SK-N-SH (cell line): ENCODE data around the gene SINHCAF. TPM values are rescaled to one million over a fixed set of nuclear protein-coding genes. Genes with fewer than 3 reads are reported as not detected.

Source experiments
- CTCF ChIA-PET: fragments of 300-600, 350-600 bp; formaldehyde crosslinking; extraction: SDS; loops from one replicate; lab custom pipeline; 2021; lab: Yijun Ruan, JAX
- POLR2A ChIA-PET: fragments of 350-600 bp; sonication (Branson Sonifier 250); formaldehyde crosslinking; extraction: SDS; loops from one replicate; lab custom pipeline; 2020; ENCODE audit warnings: antibody characterized with exemption, inconsistent platforms; lab: Yijun Ruan, JAX
- DNase-seq: peaks from one replicate; pipeline ENCODE4 v3.0.0; 2012
- H2AFZ ChIP-seq: fragments of 200-600 bp; sonication (generic); 2 replicates; pipeline ENCODE4 v1.8.1; 2016; ENCODE audit warnings: antibody characterized with exemption, mild to moderate bottlenecking, low read depth
- H3F3A ChIP-seq: fragments of 200-600 bp; sonication (generic); replicated peaks from 2 replicates; pipeline ENCODE3; 2016; ENCODE audit warnings: antibody characterized with exemption, mild to moderate bottlenecking; ENCODE audit not compliant: insufficient read depth
- H3K27ac ChIP-seq, 2 experiments: fragments of 200-500 bp in 1 of 2; fragments of 200-600 bp in 1 of 2; sonication (Bioruptor generic) in 1 of 2; sonication (generic), shearing (Covaris generic) in 1 of 2; 2 replicates each; pipeline versions ENCODE4 v1.5.1 to v1.6.1; 2014 to 2016; ENCODE audit warnings: low read depth in 2 of 2, inconsistent platforms in 1 of 2, low read length in 1 of 2, mild to moderate bottlenecking in 1 of 2, mixed read lengths in 1 of 2
- H3K27me3 ChIP-seq: fragments of 200-600 bp; sonication (generic), shearing (Covaris generic); 2 replicates; pipeline ENCODE4 v1.6.1; 2016; ENCODE audit warnings: mixed run types; ENCODE audit not compliant: insufficient read depth
- H3K36me3 ChIP-seq, 2 experiments: fragments of 200-500 bp in 1 of 2; fragments of 200-600 bp in 1 of 2; sonication (Bioruptor generic) in 1 of 2; sonication (generic) in 1 of 2; replicated peaks in 1 of 2; 2 replicates each; pipeline versions ENCODE3 to v1.5.1; 2014 to 2016; ENCODE audit warnings: low read length in 1 of 2, mild to moderate bottlenecking in 1 of 2; ENCODE audit not compliant: insufficient read depth in 2 of 2, control insufficient read depth in 1 of 2
- H3K4me1 ChIP-seq, 2 experiments: fragments of 200-500 bp in 1 of 2; fragments of 200-600 bp in 1 of 2; sonication (Bioruptor generic) in 1 of 2; sonication (generic), shearing (Covaris generic) in 1 of 2; 2 replicates each; pipeline versions ENCODE4 v1.5.1 to v1.6.1; 2014 to 2016; ENCODE audit warnings: low read depth in 1 of 2, low read length in 1 of 2, mixed run types in 1 of 2; ENCODE audit not compliant: insufficient read depth in 2 of 2, control insufficient read depth in 1 of 2
- H3K4me2 ChIP-seq: fragments of 200-600 bp; sonication (generic), shearing (Covaris generic); 2 replicates; pipeline ENCODE4 v1.6.1; 2017; ENCODE audit warnings: mixed run types
- H3K4me3 ChIP-seq, 2 experiments: fragments of 200-500 bp in 1 of 2; fragments of 200-600 bp in 1 of 2; sonication (Bioruptor generic) in 1 of 2; sonication (generic), shearing (Covaris generic) in 1 of 2; 2 replicates each; pipeline versions ENCODE4 v1.5.1 to v1.8.1; 2014 to 2016; ENCODE audit warnings: low read depth in 2 of 2, inconsistent platforms in 1 of 2, low read length in 1 of 2, mild to moderate bottlenecking in 1 of 2, mixed read lengths in 1 of 2, moderate library complexity in 1 of 2
- H3K79me2 ChIP-seq: fragments of 200-600 bp; sonication (generic); 2 replicates; pipeline ENCODE4 v1.8.1; 2017; ENCODE audit warnings: mild to moderate bottlenecking; ENCODE audit not compliant: insufficient read depth
- H3K9ac ChIP-seq: fragments of 200-600 bp; sonication (generic); 2 replicates; pipeline ENCODE4 v1.6.1; 2017; ENCODE audit warnings: mixed run types
- H3K9me2 ChIP-seq: fragments of 200-600 bp; sonication (generic); 2 replicates; pipeline ENCODE4 v1.6.1; 2017; ENCODE audit warnings: mixed run types
- H3K9me3 ChIP-seq: fragments of 200-600 bp; sonication (generic); 2 replicates; pipeline ENCODE4 v1.6.1; 2017; ENCODE audit warnings: mixed run types, mild to moderate bottlenecking, moderate library complexity
- H4K20me1 ChIP-seq: fragments of 200-600 bp; sonication (generic); 2 replicates; pipeline ENCODE4 v1.6.1; 2017; ENCODE audit warnings: mild to moderate bottlenecking, mixed run types; ENCODE audit not compliant: insufficient read depth
- CHD2 ChIP-seq: fragments of 150-350 bp; IDR thresholded peaks from 2 replicates; pipeline ENCODE4 v1.6.1; 2018; ENCODE audit warnings: low read length; ENCODE audit not compliant: partially characterized antibody
- EP300 ChIP-seq, 2 experiments: IDR thresholded peaks; 2 replicates each; pipeline versions ENCODE4 v1.4.0 to v1.6.1; 2012; ENCODE audit warnings: borderline replicate concordance in 1 of 2, low read depth in 1 of 2, low read length in 1 of 2
- GABPA ChIP-seq: IDR thresholded peaks from 2 replicates; pipeline ENCODE4 v1.4.0; 2012; ENCODE audit warnings: low read depth, mild to moderate bottlenecking
- IRF3 ChIP-seq: fragments of 150-350 bp; IDR thresholded peaks from 2 replicates; pipeline ENCODE4 v1.6.1; 2016; ENCODE audit warnings: mild to moderate bottlenecking, low read depth, low read length
- MEF2A ChIP-seq: IDR thresholded peaks from 2 replicates; pipeline ENCODE4 v1.4.0; 2012; ENCODE audit warnings: low read depth, borderline replicate concordance
- MXI1 ChIP-seq: IDR thresholded peaks from 2 replicates; pipeline ENCODE4 v1.6.1; 2012; ENCODE audit warnings: mild to moderate bottlenecking, low read depth, low read length, improper control_type of control experiment
- NRF1 ChIP-seq: IDR thresholded peaks from 2 replicates; pipeline ENCODE4 v1.6.1; 2012; ENCODE audit warnings: low read depth, mild to moderate bottlenecking, low read length
- RAD21 ChIP-seq: IDR thresholded peaks from 2 replicates; pipeline ENCODE4 v1.6.1; 2012; ENCODE audit warnings: mild to moderate bottlenecking, low read length
- RXRA ChIP-seq: IDR thresholded peaks from 2 replicates; pipeline ENCODE4 v1.4.0; 2012; ENCODE audit warnings: low read depth, mild to moderate bottlenecking, borderline replicate concordance
- SIN3A ChIP-seq: IDR thresholded peaks from 2 replicates; pipeline ENCODE4 v1.6.1; 2012; ENCODE audit warnings: low read depth, mild to moderate bottlenecking, low read length, moderate library complexity, borderline replicate concordance
- SMC3 ChIP-seq: IDR thresholded peaks from 2 replicates; pipeline ENCODE4 v1.6.1; 2012; ENCODE audit warnings: low read depth, low read length, improper control_type of control experiment
- TEAD4 ChIP-seq: IDR thresholded peaks from 2 replicates; pipeline ENCODE4 v1.4.0; 2012; ENCODE audit warnings: mild to moderate bottlenecking, borderline replicate concordance; ENCODE audit not compliant: insufficient read depth
- YY1 ChIP-seq: IDR thresholded peaks from 2 replicates; pipeline ENCODE4 v1.4.0; 2012; ENCODE audit warnings: low read depth, mild to moderate bottlenecking
- WGBS: methylation state at CpG from one replicate; pipeline ENCODE4 v1.1.6; 2017; ENCODE audit warnings: low lambda C conversion rate; 5-methylcytosine and 5-hydroxymethylcytosine counted together
- polyA plus RNA-seq, 3 experiments: library from polyadenylated mRNA; depleted of rRNA; stranded (reverse); fragments of >200 nt; gene quantifications; 2 replicates each; pipeline ENCODE4 v1.2.3, GENCODE V29; 2012
- TF ChIP-seq, protein P1 (sequence below): IDR thresholded peaks from 2 replicates; pipeline ENCODE4 v1.4.0; 2012; ENCODE audit warnings: low read depth, borderline replicate concordance
- TF ChIP-seq, protein P2 (sequence below): IDR thresholded peaks from 2 replicates; pipeline ENCODE4; 2012

The SINHCAF gene
- polyA plus RNA-seq, 1 of the 3 experiments (the other 2 are of a cell fraction) = 22.2 TPM

DNA sequence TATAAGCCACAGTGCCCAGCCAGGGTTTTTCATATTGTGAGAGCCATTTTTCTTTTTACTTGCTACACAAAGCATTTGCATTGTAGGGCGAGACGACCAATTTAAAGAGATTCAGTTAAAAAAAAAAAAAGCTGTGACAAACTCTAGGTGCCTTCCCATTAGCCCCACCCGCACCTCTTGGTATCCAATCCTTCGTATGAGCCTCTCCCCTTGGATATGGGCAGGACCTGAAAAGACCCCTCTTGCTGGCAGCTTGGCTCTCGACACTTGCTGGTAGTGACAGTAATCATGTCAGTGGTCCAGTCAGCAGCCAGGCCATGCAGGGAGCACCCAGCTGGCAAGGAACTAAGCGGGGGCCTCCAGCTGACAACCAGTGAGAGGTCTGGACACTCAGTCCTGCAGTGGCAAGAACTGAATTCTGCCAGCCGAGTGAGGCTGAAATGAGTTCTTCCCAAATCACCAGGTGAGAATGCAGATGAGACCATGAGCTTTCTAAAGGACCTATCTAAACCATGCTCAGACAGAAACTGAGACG lies 46.5 kb downstream of the SINHCAF start:
- Histone ChIP-seq H3F3A (peaks cover 3% of the 10 kb centered on the region), H3K9me3 (no peaks in the 10 kb centered on the region), H3K27me3 (no peaks in the 10 kb centered on the region), H3K9ac (no peak overlapping the region), H3K9me2 (no peaks in the 10 kb centered on the region), H4K20me1 (no peaks in the 10 kb centered on the region), H3K79me2 (no peaks in the 10 kb centered on the region), H3K4me2 (no peak overlapping the region), H3K4me3 (no peak overlapping the region), H2AFZ (no peak overlapping the region), H3K27ac (no peak overlapping the region), H3K36me3 (peaks cover 28 to 33% of the 10 kb centered on the region in 2 experiments), H3K4me1 (no peaks in the 10 kb centered on the region)
- POLR2A ChIA-PET = no interaction called here
- DNase-seq = no peak
- WGBS = 97% methylated on average over 8 of the region's 8 CpGs
- CTCF ChIA-PET = interaction anchor here (1.4 to 1.7 kb wide), 2 partner anchors 8 to 10 kb away, joined by 5 to 6 read pairs; no protein-coding TSS in a partner anchor
- TF ChIP-seq RXRA = no peak
- TF ChIP-seq MXI1 = no peak
- no peak for TF ChIP-seq CHD2
- no peak for TF ChIP-seq SIN3A
- no peak for TF ChIP-seq IRF3
- TF ChIP-seq, protein P1, sequence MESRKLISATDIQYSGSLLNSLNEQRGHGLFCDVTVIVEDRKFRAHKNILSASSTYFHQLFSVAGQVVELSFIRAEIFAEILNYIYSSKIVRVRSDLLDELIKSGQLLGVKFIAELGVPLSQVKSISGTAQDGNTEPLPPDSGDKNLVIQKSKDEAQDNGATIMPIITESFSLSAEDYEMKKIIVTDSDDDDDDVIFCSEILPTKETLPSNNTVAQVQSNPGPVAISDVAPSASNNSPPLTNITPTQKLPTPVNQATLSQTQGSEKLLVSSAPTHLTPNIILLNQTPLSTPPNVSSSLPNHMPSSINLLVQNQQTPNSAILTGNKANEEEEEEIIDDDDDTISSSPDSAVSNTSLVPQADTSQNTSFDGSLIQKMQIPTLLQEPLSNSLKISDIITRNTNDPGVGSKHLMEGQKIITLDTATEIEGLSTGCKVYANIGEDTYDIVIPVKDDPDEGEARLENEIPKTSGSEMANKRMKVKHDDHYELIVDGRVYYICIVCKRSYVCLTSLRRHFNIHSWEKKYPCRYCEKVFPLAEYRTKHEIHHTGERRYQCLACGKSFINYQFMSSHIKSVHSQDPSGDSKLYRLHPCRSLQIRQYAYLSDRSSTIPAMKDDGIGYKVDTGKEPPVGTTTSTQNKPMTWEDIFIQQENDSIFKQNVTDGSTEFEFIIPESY = no peak
- no peak for TF ChIP-seq GABPA
- TF ChIP-seq TEAD4 = no peak

- no peak for DNase-seq
- H3K79me2 ChIP-seq = no peaks in the 10 kb centered on the region
- H3K27me3 ChIP-seq = no peaks in the 10 kb centered on the region
- no peak overlapping the region for H3K27ac ChIP-seq
- WGBS = 95% methylated on average over 1 of the region's 1 CpG
- POLR2A ChIA-PET = interaction anchor here (0.9 kb wide), 1 partner anchor 47 kb away, joined by 3 read pairs; the partner anchor contains the start of gene SINHCAF
- H4K20me1 ChIP-seq = no peaks in the 10 kb centered on the region
- peaks cover 3% of the 10 kb centered on the region for H3F3A ChIP-seq
- no peak overlapping the region for H3K4me2 ChIP-seq
- H3K9me3 ChIP-seq = no peaks in the 10 kb centered on the region
- H2AFZ ChIP-seq = no peak overlapping the region
- no peaks in the 10 kb centered on the region for H3K9me2 ChIP-seq
- no peak overlapping the region for H3K9ac ChIP-seq
- TF ChIP-seq MEF2A (no peak), SMC3 (no peak), YY1 (no peak), EP300 (IDR thresholded peaks at IDR 0.05; ENCODE audit: borderline replicate concordance in 1 of 2, low read depth in 1 of 2, low read length in 1 of 2) (no peak), RAD21 (no peak), GABPA (no peak), RXRA (no peak), NRF1 (no peak)
- TF ChIP-seq, protein P2, sequence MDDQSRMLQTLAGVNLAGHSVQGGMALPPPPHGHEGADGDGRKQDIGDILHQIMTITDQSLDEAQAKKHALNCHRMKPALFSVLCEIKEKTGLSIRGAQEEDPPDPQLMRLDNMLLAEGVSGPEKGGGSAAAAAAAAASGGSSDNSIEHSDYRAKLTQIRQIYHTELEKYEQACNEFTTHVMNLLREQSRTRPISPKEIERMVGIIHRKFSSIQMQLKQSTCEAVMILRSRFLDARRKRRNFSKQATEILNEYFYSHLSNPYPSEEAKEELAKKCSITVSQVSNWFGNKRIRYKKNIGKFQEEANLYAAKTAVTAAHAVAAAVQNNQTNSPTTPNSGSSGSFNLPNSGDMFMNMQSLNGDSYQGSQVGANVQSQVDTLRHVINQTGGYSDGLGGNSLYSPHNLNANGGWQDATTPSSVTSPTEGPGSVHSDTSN = no peak
- CTCF ChIA-PET = no interaction called here
- no peak overlapping the region for H3K4me3 ChIP-seq
- H3K4me1 ChIP-seq = no peaks in the 10 kb centered on the region
- peaks cover 23 to 27% of the 10 kb centered on the region in 2 experiments for H3K36me3 ChIP-seq
Observed at GRCh38 chr12:31278832-31279231, 47.1 kb downstream of the SINHCAF start.
